ENCODE measurements around the gene HOXA6.

HOXA6 gene

DNA sequence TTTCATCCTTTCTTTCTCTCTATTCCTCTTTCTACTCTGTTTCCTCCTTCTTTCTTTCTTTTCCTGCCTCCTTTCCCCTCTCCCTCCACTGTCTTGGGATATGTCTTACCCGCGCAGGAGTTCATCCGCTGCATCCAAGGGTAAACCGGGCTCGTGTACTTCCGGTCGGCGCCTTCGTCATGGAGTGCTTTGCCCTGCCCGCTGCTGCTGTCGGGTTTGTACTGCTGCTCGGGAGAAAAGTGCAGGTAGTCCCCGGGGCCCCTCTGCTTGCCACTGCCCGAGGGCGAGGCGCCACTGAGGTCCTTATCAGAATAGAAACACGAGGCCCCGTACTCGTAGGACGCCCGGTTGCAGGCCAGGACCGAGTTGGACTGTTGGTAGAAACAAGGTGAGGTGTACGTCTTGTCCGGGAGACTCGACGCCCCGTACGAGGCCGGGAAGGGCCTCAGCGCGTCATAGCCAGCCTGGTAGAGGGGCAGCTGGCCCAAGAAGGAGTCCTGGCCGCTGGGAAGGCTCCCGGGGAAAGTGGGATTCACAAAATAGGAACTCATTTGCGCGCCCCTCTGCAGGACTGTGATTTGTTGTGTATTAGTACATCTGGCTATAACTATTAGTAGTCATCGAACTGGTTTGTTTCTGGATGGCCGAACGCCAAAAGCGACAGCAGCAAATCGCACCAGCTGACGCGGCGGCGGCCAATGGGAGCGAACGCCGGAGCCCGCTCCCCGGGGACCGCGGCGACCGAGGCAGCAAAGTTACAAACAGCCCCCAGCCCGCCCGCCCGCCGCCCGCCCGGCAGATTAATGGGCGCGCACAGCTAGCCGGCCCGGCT, at the start of gene HOXA6:
Gene HOXA6 (minus strand): TSS at position 576 of the 832 bp plus-strand sequence. CDS start 25 bp downstream, at position 551.
- no peak for DNase-seq (ENCODE audit: low spot score)

DNA sequence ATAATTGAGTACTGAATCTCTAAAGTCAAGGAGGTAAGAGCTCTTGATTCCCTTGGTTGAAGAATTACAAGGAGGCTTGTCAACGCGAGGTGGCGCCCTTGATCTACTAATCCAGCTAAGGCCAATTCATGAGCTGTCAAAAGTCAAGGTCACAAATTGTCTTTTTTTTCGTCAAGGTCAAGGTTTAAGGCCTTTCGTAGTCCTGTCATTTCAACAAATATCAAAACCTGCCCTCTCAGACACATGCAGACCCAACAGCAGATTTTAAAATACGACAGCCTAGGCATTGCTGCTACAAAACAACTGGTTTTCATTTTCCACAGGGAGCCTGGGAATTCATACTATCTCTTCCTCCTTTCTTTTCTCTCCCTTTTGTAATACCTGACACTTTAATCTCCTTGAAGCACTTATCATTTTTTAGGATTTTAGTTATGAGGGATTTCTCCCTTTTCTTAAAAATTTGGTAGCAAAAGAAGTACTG, 48.8 kb upstream of the HOXA6 start:
- peak; percentile 78 for DNase-seq (ENCODE audit: low spot score)

- no peak for DNase-seq (ENCODE audit: low spot score)
Measured at GRCh38 chr7:27194686-27195379, 47.3 kb upstream of the HOXA6 start.

DNA sequence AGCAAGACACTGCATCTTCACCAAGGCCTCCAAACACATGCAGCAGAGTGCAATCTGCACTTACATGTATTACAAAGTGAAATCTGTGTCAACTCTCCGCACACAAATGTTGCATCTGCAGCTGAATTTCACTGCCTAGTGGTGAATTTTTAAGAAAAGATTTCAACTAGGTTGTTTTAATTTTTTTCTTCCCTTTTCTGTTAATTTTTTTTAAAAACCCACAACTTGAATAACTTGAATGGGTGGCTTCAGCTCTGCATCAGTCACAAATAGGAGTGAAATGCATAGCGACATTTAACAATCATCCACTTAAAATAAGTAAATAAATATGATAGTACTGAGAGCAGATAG, 46.4 kb upstream of the HOXA6 start:
- DNase-seq (ENCODE audit: low spot score), result no peak

- no peak for DNase-seq (ENCODE audit: low spot score)
Measured at GRCh38 chr7:27193335-27194001, 45.9 kb upstream of the HOXA6 start.

DNA sequence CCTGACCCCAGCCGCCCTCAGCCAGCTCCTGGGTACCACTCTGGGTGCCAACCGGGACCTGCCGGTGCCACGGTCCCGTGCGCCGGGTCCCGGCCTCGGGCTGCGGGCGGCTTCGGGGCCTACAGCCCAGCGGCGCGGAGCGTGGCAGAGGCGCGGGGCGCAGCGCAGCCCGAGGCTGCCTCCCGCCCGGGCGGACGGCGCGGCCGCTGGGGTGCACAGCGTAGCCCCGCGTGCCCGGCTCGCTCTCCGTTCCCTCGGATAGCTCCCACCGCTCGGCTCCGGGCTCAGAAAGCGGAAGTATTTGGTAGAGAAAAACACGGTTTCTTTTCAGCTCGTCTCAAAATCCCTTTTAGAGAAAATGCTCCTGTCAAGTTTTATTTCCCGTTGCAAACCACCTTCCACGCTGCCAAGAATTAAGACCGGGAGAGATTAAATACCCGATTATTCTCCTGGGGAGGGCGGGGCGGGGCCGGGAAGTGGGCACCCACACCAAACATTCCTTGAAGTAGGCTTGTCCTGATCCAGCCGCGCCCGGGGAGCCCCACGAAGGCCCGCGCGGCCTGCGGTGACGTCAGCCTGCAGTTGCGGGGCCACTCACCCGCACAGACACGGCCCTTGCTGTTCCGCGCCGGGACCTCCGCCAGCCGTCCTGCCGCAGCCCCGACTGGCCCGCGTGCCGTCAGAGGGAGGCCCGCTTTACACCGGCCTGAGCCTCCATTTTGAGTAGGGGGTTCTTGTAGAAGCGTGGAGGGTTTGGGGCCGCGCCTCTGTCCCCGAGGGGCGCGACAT, 45.2 kb upstream of the HOXA6 start:
- no peak for DNase-seq (ENCODE audit: low spot score)

GRCh38 chr7:27191833-27192545, 44.4 kb upstream of the HOXA6 start:
- DNase-seq (ENCODE audit: low spot score), result no peak

- no peak for DNase-seq (ENCODE audit: low spot score)
Measured at GRCh38 chr7:27191161-27191731, 43.7 kb upstream of the HOXA6 start.

GRCh38 chr7:27189997-27190748, 42.6 kb upstream of the HOXA6 start:
- DNase-seq (ENCODE audit: low spot score), result no peak

- no peak for DNase-seq (ENCODE audit: low spot score)
Measured at GRCh38 chr7:27189295-27189996, 41.9 kb upstream of the HOXA6 start.

DNA sequence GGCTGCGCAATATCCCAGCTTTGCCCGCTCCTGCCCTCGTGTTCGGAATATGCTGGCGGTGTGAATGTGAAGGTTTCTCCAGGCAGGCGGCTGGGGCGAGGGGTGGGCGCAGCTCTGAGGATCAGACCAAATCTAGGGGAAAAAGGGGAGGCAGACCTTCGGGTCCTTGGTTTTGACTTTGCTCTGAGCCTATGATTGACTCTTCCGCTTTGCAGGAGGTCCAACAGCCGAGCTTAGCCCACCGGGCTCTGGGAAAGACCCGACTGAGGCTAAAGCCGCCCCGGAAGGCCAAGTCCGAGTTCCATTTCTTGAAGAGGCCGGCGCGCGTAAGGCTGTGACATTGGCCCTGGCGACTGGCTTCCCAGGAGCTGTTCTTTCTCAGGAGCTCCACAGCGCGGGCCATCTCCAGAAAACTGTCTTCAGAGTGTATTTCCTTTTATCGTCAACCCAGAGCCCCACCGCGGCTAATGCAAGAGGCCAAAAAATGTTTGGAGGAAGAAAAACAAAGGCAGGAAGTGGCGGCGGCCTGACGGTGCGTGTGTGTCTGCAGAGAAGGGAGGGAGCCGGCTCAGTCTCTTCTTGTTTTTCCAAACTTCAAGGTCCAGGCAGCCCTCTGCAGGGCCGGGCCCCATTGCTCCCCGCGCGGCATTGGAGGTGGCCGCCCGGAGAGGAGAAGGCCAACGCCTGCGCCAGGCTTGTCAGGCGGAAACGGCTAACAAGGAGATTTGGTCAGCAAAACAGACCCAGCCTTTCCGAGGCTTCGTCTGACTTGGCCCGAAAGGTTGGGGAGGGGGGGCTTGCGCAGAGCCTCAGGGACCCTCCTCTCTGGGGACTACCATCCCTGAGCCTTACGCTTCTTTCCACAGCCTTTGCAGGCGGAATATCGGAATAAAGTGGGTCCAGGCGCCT, 41.1 kb upstream of the HOXA6 start:
- DNase-seq (ENCODE audit: low spot score), result no peak

DNA sequence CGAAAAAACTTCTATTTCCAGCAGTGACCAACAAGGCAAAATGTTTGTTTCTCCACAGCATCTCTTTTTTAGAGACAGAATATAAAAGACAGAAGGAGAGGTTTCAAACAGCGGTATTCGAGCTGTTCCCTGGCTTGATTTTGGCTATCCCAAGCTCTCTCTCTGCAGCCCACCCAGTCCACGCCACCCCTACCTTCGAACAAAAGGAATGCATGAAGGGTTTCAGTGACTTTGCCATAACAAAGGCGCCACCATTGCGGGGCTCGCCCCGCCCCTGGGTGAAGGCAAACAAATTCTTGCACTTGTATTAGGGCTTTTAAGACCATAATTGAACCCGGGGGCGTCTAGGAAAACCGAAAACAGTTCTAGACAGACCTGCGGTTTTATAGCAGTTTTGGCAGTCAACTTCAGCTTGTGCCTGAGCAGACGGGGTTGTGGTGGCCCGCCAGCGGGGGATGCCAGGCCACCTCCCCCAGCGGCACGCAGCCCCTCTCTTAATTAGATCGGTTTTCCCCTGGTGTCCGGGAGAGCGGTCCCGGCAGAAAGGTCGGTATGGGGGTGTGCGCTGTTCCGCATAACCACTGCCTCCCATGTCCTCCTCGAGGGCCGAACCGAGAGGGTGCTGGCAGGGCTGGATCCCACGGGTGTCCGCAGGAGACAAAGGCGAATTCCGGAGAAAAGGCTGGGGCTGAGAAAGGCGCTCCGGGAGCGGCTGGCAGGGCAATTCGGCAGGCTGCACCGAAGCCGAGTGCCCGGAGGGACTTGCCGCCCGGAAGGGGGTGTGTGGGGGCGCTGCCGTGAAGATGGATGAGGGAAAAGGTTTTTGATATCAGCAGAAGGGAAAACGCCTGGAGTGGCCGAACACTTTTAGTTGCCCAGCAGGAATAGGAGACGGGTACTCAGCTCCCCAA, 40.2 kb upstream of the HOXA6 start:
- no peak for DNase-seq (ENCODE audit: low spot score)

DNA sequence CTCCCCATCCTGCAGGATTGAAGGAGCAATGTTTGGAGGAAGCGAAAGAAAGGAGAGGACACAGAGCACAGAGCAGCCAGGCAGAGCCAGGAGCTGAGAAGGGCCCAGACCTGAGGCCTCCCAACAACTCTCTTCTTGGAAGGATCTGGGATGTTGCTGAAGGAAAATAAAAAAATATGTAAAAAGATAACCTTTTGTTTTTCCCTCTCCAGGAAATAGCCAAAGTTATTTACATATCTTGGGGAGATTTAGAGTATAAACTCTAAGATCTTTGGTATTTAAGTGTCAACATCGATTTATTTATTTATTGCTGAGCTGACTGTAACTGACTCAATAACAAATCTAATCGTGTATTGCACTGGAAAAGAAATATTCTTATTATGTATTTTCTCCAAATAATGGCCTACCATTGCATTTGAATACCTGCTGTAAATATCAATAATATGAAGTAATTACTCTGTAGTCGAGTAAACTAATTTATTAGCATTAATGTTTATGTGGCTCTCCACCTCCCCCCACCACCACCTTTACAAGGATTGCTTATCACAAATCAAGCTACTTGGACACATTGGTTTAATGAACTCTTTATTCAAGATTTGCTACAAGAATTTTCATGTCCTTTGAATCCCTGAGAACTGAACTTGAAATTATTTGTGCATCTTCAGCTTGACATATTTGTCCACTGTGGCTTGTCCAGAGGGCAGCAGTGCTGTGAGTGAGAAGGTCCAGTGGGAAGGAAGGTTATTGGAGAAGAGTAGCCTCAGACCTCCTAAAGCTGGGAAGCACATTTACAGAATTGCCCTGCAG, 39.3 kb upstream of the HOXA6 start:
- DNase-seq (ENCODE audit: low spot score), result no peak

GRCh38 chr7:27185854-27186667, 38.5 kb upstream of the HOXA6 start:
- no peak for DNase-seq (ENCODE audit: low spot score)

GRCh38 chr7:27185013-27185853, 37.7 kb upstream of the HOXA6 start, which contains the start of gene HOXA11:
HOXA11 (minus strand) TSS chr7:27185232; CDS start chr7:27185144, 88 bp downstream.
- DNase-seq (ENCODE audit: low spot score), result no peak

All from activated CD4-positive, alpha-beta T cell treated with anti-CD3 and anti-CD28 coated beads, Interleukin-2, Interleukin-4, amounts not matched to agents 100 ng/mL and 50 ng/mL, durations not matched to agents 16 hours and 8 hours (primary cell).